Measurements from ENCODE around the gene EYS. TPM values are rescaled to one million over a fixed set of nuclear protein-coding genes. Genes with fewer than 3 reads are reported as not detected.

EYS gene
- total and polyA plus RNA-seq, 2 of the 13 experiments (the other 11 are each of a cell fraction or from before 2014, with no cell fraction given): 0.04 to 0.07 TPM

DNA sequence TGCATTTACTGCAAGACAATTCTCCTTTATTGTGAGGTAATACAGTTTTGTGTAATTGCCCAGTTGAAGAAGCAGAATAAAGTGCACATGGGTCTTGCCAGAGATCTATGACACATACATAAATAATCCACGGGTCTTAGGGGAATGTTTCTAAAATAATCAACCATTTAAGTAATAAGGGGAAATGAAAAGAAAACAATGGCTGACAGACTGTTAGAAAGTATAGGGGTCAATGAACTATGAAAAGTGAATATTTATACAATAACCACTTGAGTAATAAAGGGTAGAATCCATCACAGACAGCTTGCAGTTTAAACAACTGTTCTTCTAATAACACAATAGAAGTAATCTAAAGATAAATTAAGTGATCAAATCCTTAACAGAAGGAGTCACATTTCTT lies 477.2 kb downstream of the EYS start (continued):
- TF ChIP-seq ZNF34 (CRISPR knock-in tag; IDR thresholded peaks at IDR 0.05; ENCODE audit: borderline replicate concordance): no peak

DNA sequence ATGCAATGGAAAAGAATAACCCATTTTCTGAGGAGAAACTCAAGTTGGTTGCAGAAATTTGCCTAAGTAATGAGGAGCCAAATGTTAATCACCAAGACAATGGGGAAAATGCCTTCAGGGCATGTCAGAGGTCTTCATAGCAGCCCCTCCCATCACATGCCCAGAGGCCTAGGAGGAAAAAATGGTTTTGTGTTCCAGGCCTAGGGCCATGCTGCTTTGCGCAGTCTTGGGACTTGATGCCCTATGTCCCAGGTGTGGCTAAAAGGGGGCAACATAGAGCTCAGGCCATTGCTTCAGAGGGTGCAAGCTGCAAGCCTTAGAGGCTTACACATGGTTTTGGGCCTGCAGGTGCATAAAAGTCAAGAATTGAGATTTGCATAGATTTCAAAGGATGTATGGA lies 485.9 kb downstream of the EYS start:
- CTCF ChIA-PET (ENCODE audit: low intra/inter-chr PET ratio, low total read pairs): no interaction called here
- H3K4me2 ChIP-seq (ENCODE audit: low read depth, low read length): no peak overlapping the region
- BruUV-seq (replicated peaks): no TSS peak
- no peaks in the 10 kb centered on the region for H3K27me3 ChIP-seq (ENCODE audit: control insufficient read depth in 1 of 2, insufficient read depth in 2 of 2, low read length in 2 of 2)
- 56% methylated on average over 1 of the region's 1 CpG for WGBS (ENCODE audit: low lambda C conversion rate)
- no peak for TF ChIP-seq DPF2 (CRISPR knock-in tag; IDR thresholded peaks at IDR 0.05; ENCODE audit: borderline replicate concordance, low read depth)
- POLR2A ChIA-PET: no interaction called here
- H3K9ac ChIP-seq (ENCODE audit: insufficient read depth, low read depth, low read length): no peak overlapping the region
- H3K27ac ChIP-seq (ENCODE audit: extremely low read length, insufficient read depth, low read length): no peak overlapping the region
- intact Hi-C loops (cut with micrococcal nuclease; ENCODE audit: unreplicated experiment) (no loop called here), in situ Hi-C loops (cut with HindIII; ENCODE audit: extremely low pct_ligation_motif_present, low pct_unique_long_range_greater_than_20kb) (no loop called here)
- FAIRE-seq (no peak), DNase-seq (ENCODE audit: low spot score) (no peak), ATAC-seq (no peak)
- H3K4me1 ChIP-seq (ENCODE audit: insufficient read depth, low read length): no peaks in the 10 kb centered on the region
- H3K9me3 ChIP-seq (ENCODE audit: low read length): peaks cover 27% of the 10 kb centered on the region
- H3K79me2 ChIP-seq (ENCODE audit: insufficient read depth, low read length): no peaks in the 10 kb centered on the region
- no peaks in the 10 kb centered on the region for H3K36me3 ChIP-seq (replicated peaks in 1 of 2; ENCODE audit: control insufficient read depth in 1 of 2, insufficient read depth in 2 of 2, low read length in 2 of 2)
- no peak overlapping the region for H3K4me3 ChIP-seq (replicated peaks in 1 of 3; ENCODE audit: insufficient read depth in 1 of 3, low read depth in 2 of 3, low read length in 3 of 3)
- no peak overlapping the region for H2AFZ ChIP-seq (ENCODE audit: low read length)
- no peaks in the 10 kb centered on the region for H4K20me1 ChIP-seq (ENCODE audit: insufficient read depth, low read length)

DNA sequence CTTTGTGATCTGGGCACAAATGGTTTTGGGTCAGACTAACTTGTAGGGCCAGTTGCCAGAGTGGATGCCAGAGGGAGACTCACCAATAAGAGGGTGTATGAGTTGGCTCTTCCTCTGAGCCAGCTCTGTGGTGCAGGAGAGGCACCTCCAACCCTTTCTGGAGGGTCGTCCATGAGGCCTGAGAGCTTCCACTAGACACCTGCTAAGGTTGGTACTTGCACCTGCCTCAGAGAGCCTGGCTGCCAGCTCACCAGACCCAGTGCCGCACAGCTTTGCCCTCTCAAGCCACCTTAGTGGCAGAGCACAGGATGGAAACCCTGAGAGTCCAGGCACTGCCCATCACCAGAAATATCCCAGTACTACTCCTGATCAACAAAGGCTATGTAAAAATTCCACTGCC lies 504.3 kb downstream of the EYS start:
- no peak overlapping the region for H3K27ac ChIP-seq (ENCODE audit: extremely low read length, insufficient read depth, low read length)
- H3K36me3 ChIP-seq (replicated peaks in 1 of 2; ENCODE audit: control insufficient read depth in 1 of 2, insufficient read depth in 2 of 2, low read length in 2 of 2): no peaks in the 10 kb centered on the region
- ChIA-PET POLR2A (no interaction called here), CTCF (ENCODE audit: low intra/inter-chr PET ratio, low total read pairs) (no interaction called here)
- no peak overlapping the region for H3K4me2 ChIP-seq (ENCODE audit: low read depth, low read length)
- DNase-seq (ENCODE audit: low spot score) (no peak), ATAC-seq (no peak), FAIRE-seq (no peak)
- BruUV-seq (replicated peaks): no TSS peak
- no peak overlapping the region for H3K4me3 ChIP-seq (replicated peaks in 1 of 3; ENCODE audit: insufficient read depth in 1 of 3, low read depth in 2 of 3, low read length in 3 of 3)
- no peaks in the 10 kb centered on the region for H3K9me3 ChIP-seq (ENCODE audit: low read length)
- no peaks in the 10 kb centered on the region for H4K20me1 ChIP-seq (ENCODE audit: insufficient read depth, low read length)
- no peak overlapping the region for H3K9ac ChIP-seq (ENCODE audit: insufficient read depth, low read depth, low read length)
- in situ Hi-C loops (cut with HindIII; ENCODE audit: extremely low pct_ligation_motif_present, low pct_unique_long_range_greater_than_20kb) (no loop called here), intact Hi-C loops (cut with micrococcal nuclease; ENCODE audit: unreplicated experiment) (no loop called here)
- H3K4me1 ChIP-seq (ENCODE audit: insufficient read depth, low read length): no peaks in the 10 kb centered on the region
- no peaks in the 10 kb centered on the region for H3K79me2 ChIP-seq (ENCODE audit: insufficient read depth, low read length)
- no peaks in the 10 kb centered on the region for H3K27me3 ChIP-seq (ENCODE audit: control insufficient read depth in 1 of 2, insufficient read depth in 2 of 2, low read length in 2 of 2)
- 40% methylated on average over 2 of the region's 2 CpGs for WGBS (ENCODE audit: low lambda C conversion rate)
- H2AFZ ChIP-seq (ENCODE audit: low read length): no peak overlapping the region
- TF ChIP-seq, protein P1, sequence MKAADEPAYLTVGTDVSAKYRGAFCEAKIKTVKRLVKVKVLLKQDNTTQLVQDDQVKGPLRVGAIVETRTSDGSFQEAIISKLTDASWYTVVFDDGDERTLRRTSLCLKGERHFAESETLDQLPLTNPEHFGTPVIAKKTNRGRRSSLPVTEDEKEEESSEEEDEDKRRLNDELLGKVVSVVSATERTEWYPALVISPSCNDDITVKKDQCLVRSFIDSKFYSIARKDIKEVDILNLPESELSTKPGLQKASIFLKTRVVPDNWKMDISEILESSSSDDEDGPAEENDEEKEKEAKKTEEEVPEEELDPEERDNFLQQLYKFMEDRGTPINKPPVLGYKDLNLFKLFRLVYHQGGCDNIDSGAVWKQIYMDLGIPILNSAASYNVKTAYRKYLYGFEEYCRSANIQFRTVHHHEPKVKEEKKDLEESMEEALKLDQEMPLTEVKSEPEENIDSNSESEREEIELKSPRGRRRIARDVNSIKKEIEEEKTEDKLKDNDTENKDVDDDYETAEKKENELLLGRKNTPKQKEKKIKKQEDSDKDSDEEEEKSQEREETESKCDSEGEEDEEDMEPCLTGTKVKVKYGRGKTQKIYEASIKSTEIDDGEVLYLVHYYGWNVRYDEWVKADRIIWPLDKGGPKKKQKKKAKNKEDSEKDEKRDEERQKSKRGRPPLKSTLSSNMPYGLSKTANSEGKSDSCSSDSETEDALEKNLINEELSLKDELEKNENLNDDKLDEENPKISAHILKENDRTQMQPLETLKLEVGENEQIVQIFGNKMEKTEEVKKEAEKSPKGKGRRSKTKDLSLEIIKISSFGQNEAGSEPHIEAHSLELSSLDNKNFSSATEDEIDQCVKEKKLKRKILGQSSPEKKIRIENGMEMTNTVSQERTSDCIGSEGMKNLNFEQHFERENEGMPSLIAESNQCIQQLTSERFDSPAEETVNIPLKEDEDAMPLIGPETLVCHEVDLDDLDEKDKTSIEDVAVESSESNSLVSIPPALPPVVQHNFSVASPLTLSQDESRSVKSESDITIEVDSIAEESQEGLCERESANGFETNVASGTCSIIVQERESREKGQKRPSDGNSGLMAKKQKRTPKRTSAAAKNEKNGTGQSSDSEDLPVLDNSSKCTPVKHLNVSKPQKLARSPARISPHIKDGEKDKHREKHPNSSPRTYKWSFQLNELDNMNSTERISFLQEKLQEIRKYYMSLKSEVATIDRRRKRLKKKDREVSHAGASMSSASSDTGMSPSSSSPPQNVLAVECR (CRISPR knock-in tag; IDR thresholded peaks at IDR 0.05; ENCODE audit: borderline replicate concordance): no peak
- TF ChIP-seq RBAK (CRISPR knock-in tag; IDR thresholded peaks at IDR 0.05) (no peak), MED8 (CRISPR knock-in tag; IDR thresholded peaks at IDR 0.05; ENCODE audit: insufficient replicate concordance) (no peak), TSC22D2 (CRISPR knock-in tag; IDR thresholded peaks at IDR 0.05; ENCODE audit: borderline replicate concordance) (no peak), ZNF432 (CRISPR knock-in tag; IDR thresholded peaks at IDR 0.05; ENCODE audit: borderline replicate concordance) (no peak), ZNF101 (CRISPR knock-in tag; IDR thresholded peaks at IDR 0.05; ENCODE audit: borderline replicate concordance, low read depth) (no peak), ZNF24 (IDR thresholded peaks at IDR 0.05) (no peak), HDAC2 (CRISPR knock-in tag; IDR thresholded peaks at IDR 0.05) (no peak), ZSCAN12 (CRISPR knock-in tag; IDR thresholded peaks at IDR 0.05) (no peak)
- TF ChIP-seq, protein P2, sequence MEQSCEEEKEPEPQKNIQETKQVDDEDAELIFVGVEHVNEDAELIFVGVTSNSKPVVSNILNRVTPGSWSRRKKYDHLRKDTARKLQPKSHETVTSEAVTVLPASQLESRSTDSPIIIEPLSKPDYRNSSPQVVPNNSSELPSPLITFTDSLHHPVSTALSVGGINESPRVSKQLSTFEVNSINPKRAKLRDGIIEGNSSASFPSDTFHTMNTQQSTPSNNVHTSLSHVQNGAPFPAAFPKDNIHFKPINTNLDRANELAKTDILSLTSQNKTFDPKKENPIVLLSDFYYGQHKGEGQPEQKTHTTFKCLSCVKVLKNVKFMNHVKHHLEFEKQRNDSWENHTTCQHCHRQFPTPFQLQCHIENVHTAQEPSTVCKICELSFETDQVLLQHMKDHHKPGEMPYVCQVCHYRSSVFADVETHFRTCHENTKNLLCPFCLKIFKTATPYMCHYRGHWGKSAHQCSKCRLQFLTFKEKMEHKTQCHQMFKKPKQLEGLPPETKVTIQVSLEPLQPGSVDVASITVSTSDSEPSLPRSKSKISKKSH (CRISPR knock-in tag; IDR thresholded peaks at IDR 0.05; ENCODE audit: borderline replicate concordance): no peak

All from HepG2 (cell line).